Stimulated activated naive CD8-positive, alpha-beta T cell treated with anti-CD3 and anti-CD28 coated beads, Interleukin-15, amount 100 ng/mL, for 72 hours (primary cell): Measurements from ENCODE around the gene ZDHHC4.
A peak's percentile ranks its signal among the peaks of the same experiment; 100 is the strongest.
"Not testable (repeated sequence)": the region's sequence is repeated elsewhere in the genome, so short reads cannot be mapped to it uniquely, and the experiment has no call there.

Experiments
- ATAC-seq: fragments of 150-1000 bp; cut with Tn5 transposase; 2 replicates; pipeline ENCODE4 v1.10.0; 2021; ENCODE audit warnings: mild to moderate bottlenecking, moderate library complexity
- DNase-seq, 2 donors: peaks; one replicate each; pipeline ENCODE4 v3.0.0; 2021 to 2022
- H3K27ac Mint-ChIP-seq, 2 donors: one replicate each; pipeline ENCODE4 v1.8.0; 2022; ENCODE audit warnings: mild to moderate bottlenecking in 2 of 2, mixed read lengths in 2 of 2, moderate library complexity in 2 of 2
- H3K27me3 Mint-ChIP-seq: one replicate; pipeline ENCODE4 v1.8.0; 2022; ENCODE audit warnings: mixed read lengths
- H3K4me1 Mint-ChIP-seq: one replicate; pipeline ENCODE4 v1.8.0; 2022; ENCODE audit warnings: mild to moderate bottlenecking, mixed read lengths
- H3K4me3 Mint-ChIP-seq, 2 donors: one replicate each; pipeline ENCODE4 v1.8.0; 2022; ENCODE audit warnings: mild to moderate bottlenecking in 2 of 2, mixed read lengths in 2 of 2, moderate library complexity in 1 of 2
- H3K9me3 Mint-ChIP-seq, 2 donors: one replicate each; pipeline ENCODE4 v1.8.0; 2022; ENCODE audit warnings: mixed read lengths in 2 of 2

ZDHHC4 gene

GRCh38 chr7:6634021-6634420, 56.8 kb downstream of the ZDHHC4 start:
- Mint-ChIP-seq H3K27me3 (no peaks in the 10 kb centered on the region), H3K9me3 (no peaks in the 10 kb centered on the region), H3K4me3 (no peak overlapping the region), H3K27ac (no peak overlapping the region), H3K4me1 (peaks cover 29% of the 10 kb centered on the region)
- DNase-seq (no peak), ATAC-seq (no peak)

DNA sequence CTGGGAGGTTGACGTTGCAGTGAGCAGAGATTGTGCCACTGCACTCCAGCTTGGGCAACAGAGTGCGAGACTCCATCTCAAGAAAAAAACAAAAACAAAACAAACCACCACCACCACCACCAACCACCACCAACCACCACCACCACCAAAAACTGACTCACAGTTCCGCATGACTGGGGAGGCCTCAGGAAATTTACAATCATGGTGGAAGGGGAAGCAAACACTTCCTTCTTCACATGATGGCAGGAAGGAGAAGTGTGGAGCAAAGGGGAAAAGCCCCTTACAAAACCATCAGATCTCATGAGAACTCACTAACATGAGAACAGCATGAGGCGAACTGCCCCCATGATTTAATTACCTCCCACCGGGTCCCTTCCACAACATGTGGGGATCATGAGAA, 57.7 kb downstream of the ZDHHC4 start:
- H3K4me1 Mint-ChIP-seq, result peaks cover 38% of the 10 kb centered on the region
- not testable (repeated sequence) for H3K27me3 Mint-ChIP-seq, H3K27ac Mint-ChIP-seq, H3K9me3 Mint-ChIP-seq, ATAC-seq, DNase-seq, H3K4me3 Mint-ChIP-seq

DNA sequence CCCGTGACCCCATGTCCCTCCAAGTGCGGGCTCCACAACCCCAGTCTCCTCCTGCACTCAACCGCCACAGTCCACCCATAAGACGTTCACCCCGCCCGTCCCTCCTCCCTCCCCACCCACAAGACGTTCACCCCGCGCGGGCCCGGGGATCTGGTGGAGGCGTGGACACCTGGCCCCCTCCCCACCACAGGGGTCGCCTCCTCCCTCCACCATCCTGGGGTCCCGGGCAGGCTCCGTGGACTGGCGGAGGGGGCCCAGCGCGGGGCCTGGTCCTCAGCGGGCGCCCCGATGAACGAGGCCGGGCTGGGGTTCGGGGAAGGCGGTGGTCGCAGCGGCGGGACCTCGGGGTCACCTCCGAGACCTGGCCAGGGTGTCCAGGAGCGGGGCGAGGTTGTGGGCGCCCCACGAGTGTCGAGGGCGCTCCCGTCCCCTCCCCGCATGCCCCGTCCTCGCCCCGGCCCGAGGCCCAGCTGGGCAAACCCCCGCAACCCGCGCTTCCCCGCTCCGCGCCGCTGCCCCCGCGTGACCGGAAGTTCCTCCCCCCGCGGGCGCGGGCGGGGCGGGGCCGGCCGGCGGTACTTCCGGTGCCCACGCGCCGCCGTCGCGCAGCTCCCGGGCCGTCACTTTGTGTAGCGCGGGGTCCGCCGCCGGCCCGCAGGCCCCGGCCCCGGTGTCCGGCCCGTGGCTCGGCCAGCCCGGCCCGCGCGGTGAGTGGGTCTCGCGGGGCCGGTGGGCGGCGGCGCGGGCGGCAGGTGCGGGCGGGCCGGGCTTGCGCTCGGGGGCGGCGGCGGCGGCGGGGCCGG, 59.7 kb downstream of the ZDHHC4 start, which contains the start of gene ZNF316:
ZNF316 (plus strand) TSS at position 578 of the 803 bp plus-strand sequence. CDS start 5,092 bp downstream, outside the sequence.
- DNase-seq (peak; percentile 55 to 56), ATAC-seq (peak; percentile 66)
- peak within 1 kb of the TSS; percentile 93 to 97 for H3K4me3 Mint-ChIP-seq
- peaks cover 0 to 9% of the 10 kb centered on the region in 2 donors for H3K9me3 Mint-ChIP-seq
- no peaks in the 10 kb centered on the region for H3K27me3 Mint-ChIP-seq
- peak within 1 kb of the TSS; percentile 84 to 93 for H3K27ac Mint-ChIP-seq
- H3K4me1 Mint-ChIP-seq, result peaks cover 43% of the 10 kb centered on the region

GRCh38 chr7:6637544-6638229, 60.4 kb downstream of the ZDHHC4 start:
- no peaks in the 10 kb centered on the region for H3K27me3 Mint-ChIP-seq
- peak overlapping the region; percentile 43 to 84 for H3K27ac Mint-ChIP-seq
- H3K4me1 Mint-ChIP-seq, result peaks cover 48% of the 10 kb centered on the region
- ATAC-seq (peak; percentile 87), DNase-seq (peak; percentile 78 to 80)
- peaks cover 0 to 9% of the 10 kb centered on the region in 2 donors for H3K9me3 Mint-ChIP-seq
- peak overlapping the region; percentile 93 to 97 for H3K4me3 Mint-ChIP-seq
